ENCODE results near the gene TTC4.
A peak's percentile ranks its signal among the peaks of the same experiment; 100 is the strongest.

TTC4 gene

GRCh38 chr1:54754045-54754444, 38.4 kb downstream of the TTC4 start:
- FAIRE-seq: no peak

GRCh38 chr1:54754486-54755285, 39.0 kb downstream of the TTC4 start:
- FAIRE-seq: no peak

GRCh38 chr1:54757833-54758232, 42.2 kb downstream of the TTC4 start:
- no peak for FAIRE-seq

DNA sequence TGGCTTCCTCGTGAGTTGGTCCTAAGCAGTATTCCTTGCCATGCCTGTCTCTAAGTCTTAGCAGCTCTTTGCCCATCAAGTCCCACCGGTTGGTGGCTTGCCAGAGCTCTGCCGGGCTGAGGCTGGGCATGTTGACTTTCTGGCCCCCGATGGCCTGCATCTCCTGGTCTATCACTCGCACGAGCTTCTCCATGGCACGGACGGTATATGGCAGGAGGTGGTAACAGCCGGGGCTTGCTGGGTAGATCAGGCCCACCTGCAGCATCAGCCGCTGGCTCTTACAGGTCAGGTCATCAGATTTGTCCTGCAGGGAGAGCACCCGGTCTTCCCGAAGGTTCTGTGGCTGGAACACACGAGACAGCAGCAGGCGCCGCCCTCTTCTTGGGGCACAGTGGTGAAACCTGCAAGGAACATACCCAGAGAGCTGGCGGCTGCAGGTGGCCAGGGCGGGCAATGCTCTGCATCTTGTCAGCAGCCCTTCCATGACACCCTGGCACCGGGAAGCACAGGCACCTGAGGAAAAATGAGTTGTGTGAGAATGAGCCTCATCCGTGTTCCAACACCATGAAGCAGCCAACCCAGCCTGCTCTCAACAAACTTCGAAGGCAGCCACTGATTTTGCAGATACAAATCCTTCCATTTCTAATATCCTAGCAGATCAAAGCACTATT, 43.2 kb downstream of the TTC4 start:
- no peak for FAIRE-seq

DNA sequence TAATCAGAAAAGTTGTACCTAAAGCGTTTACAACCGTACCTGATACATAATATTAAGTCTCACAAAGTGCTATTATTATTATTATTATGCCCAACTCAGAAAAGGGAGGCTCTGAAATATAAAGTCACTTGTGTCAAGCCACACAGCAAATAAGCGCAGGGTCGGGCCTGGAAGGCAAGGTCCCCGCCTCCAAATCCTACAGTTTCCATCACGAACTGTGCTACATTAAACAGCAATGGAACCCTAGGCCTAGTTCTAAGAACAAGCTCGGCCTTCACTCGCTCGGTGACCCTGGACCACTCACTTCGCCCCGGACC, 48.1 kb downstream of the TTC4 start:
- FAIRE-seq: no peak

GRCh38 chr1:54764133-54764921, 48.7 kb downstream of the TTC4 start, which contains the start of gene PARS2:
TSS of gene PARS2 (minus strand) at chr1:54764523. CDS start at chr1:54759161, 5,362 bp downstream.
- FAIRE-seq: peak; percentile 99

DNA sequence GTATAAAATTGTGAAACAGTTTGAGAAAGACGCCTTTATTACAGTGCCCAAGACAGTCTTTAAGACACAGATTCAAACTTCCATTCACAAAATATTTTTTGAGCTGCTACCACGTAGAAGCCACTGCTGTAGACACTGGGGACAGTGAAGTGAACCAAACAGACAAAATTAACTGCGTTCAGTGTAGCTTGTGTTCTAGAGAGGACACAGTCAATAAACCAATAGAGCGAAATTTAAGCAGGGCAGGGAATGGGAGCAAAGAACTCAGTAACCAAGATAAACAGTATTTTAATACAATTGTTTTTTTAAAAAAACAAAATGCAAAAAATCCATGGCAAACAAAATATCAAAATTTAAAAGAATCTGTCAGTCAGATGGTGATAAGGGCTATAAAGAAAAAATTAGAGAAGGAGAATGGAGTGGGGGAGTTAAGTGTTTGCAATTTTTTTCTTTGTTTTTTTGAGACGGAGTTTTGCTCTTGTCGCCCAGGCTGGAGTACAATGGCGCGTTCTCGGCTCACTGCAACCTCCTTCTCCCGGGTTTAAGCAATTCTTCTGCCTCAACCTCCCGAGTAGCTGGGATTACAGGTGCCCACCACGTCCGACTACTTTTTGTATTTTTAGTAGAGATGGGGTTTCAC, 49.4 kb downstream of the TTC4 start:
- FAIRE-seq: no peak

GRCh38 chr1:54766726-54767125, 51.1 kb downstream of the TTC4 start:
- FAIRE-seq: no peak

- FAIRE-seq: no peak
These were observed 51.9 kb downstream of the TTC4 start for GRCh38 chr1:54767526-54767925.

DNA sequence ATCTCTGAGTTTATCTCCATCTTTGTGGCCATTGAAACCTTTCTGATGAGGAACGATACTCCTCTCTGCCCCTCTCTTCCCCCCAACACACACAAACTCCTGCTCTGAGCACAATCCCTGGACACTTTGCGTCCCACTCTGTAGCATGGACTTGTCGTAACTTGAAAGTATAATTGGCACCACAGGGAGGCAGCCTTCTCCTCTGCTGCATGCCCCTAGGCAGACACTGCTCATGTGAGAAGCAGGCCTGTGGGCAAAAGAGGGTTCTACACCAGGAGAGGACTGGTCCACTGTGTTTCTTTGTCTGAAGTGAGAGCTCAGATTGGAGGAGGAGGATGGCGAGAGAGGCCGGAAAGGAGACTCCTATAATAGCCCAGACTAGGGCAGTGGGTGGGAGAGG, 52.4 kb downstream of the TTC4 start:
- no peak for FAIRE-seq

DNA sequence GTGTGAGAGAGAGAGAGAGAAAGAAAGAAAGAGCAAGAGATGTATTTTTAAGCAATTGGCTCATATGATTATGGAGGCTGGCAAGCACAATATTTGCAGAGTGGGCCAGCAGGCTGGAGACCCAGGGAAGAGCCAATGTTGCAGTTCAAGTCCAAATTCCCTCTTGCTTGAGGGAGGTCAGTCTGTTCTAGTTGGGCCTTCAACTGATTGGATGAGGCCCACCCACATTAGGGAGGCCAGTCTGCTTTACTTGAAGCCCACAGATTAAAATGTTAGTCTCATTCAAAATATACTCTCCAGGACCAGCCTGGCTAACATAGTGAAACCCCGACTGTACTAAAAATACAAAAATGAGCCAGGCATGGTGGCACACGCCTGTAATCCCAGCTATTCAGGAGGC, 57.3 kb downstream of the TTC4 start:
- no peak for FAIRE-seq

- no peak for FAIRE-seq
These were observed 59.3 kb downstream of the TTC4 start for GRCh38 chr1:54774820-54775498.

- FAIRE-seq: peak; percentile 89
These were observed 60.4 kb downstream of the TTC4 start for GRCh38 chr1:54775828-54776721.

GRCh38 chr1:54777011-54777410, 61.4 kb downstream of the TTC4 start:
- FAIRE-seq: no peak

DNA sequence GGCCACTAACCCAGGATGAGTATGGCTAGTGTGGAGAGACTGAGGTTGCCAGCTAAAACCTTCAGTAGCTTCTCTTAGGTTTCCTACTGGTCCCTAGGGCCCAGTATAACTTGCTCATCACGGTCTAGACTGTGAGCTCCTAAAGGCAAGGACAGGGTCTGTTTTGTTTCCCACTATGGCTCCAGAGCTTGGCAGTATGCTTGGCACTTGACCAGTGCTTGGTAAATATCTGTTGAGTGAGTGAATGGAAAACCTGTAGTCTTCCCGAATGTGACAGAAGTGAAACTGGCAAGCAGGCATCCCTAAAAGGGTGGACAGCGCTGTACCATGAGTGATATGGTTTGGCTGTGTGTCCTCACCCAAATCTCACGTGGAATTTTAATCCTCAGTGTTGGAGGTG, 61.8 kb downstream of the TTC4 start:
- FAIRE-seq: no peak

DNA sequence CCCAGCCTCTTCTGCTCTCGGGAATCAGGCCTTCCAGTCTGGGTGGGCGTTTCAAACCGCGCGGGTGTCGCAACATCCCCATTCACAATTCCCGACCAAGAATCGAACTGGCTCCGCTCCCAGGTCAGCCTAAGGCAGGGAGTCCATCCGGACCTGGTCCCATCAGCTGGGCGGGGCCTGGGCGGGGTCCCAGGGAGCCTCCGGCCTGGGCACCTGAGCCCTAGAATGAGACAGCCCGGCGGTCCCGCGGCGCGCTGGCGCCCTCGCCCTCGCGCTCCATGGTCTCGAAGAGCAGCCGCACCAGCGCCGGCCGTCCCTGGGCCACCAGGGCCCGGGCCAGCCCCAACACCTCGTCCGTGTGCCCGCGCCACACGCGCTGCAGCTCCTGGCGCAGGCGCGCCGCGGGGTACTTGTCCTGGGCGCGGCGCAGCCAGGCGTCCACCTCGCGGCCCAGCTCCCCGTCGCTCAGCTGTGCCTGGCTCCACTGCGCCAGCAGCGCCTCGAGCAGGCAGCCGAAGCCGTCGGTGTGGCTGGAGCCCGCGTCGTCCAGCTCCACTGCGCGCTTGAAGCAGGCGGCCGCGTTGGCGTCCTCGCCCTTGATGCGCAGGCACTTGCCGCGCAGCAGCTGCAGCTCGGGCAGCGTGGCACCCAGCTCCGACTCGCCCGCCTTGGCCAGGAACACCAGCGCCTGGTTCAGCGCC, 65.5 kb downstream of the TTC4 start:
- FAIRE-seq: no peak

DNA sequence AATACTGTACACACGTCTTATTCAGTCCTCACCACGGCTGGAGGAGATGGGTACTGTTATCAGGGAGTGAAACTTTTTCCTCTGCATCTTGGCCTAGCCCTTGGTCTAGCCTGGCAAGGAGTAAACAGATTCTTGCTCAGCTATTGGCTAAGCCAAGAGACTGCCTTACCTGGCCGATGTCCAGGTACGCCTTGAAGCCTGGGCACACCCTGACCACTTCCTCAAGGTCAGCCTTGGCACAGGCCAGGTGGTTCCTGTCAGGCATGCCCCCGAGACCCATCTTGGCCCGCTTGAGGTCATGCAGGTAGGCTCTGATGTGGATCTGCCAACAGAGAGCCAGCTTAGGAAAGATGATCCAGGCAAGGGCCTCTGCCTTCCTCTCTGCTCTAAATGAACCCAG, 66.5 kb downstream of the TTC4 start:
- no peak for FAIRE-seq

DNA sequence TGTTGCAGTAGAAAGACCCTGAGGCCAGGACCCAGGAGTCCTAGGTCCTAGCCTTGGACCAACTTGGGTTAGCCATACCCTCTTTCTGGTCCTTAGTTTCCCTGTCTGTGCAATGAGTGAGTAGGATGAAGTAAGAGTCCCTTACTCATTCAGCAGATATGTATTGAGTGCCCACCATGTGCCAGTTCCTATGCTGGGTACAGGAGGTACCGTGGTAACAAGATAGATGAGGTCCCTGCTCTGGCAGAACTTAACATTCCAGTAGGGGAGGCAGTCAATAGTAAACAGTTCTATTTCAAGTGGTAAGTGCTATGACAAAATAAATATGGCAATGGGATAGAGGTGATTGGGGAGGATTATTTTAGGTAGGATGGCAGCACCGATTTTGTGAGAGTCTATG, 66.9 kb downstream of the TTC4 start:
- FAIRE-seq: no peak

GRCh38 chr1:54784066-54784465, 68.4 kb downstream of the TTC4 start:
- FAIRE-seq: no peak

GRCh38 chr1:54786778-54787177, 71.1 kb downstream of the TTC4 start:
- FAIRE-seq: no peak

- FAIRE-seq: no peak
These were observed 71.9 kb downstream of the TTC4 start for GRCh38 chr1:54787604-54788003.
